H1 (cell line): ENCODE results near the gene SPRYD4. TPM values are rescaled to one million over a fixed set of nuclear protein-coding genes. Genes with fewer than 3 reads are reported as not detected.

Experiments
- CTCF ChIA-PET: fragments of 300-600 bp; sonication (Branson Sonifier 250); formaldehyde crosslinking; loops from one replicate; lab custom pipeline; 2021; ENCODE audit not compliant: partially characterized antibody; lab: Charles Lee
- POLR2A ChIA-PET: fragments of 300-600 bp; sonication (Branson Sonifier 250); formaldehyde crosslinking; loops from one replicate; lab custom pipeline; 2021; ENCODE audit warnings: inconsistent platforms; ENCODE audit not compliant: partially characterized antibody; lab: Charles Lee
- DNase-seq, 2 experiments: peaks; one replicate each; pipeline versions ENCODE4 v3.0.0 to v3.0.0-alpha.2; 2010 to 2022; ENCODE audit warnings: low spot score in 2 of 2, low read depth in 1 of 2, mixed read lengths in 1 of 2
- FAIRE-seq: peaks from 2 replicates; lab custom pipeline; 2011; peaks lifted over from hg19 to GRCh38; lab: Jason Lieb, UNC
- H2AFZ ChIP-seq: 2 replicates; pipeline ENCODE4 v1.8.1; 2012; ENCODE audit warnings: low read length, inconsistent platforms
- H2AK5ac ChIP-seq: 2 replicates; pipeline ENCODE4 v1.6.1; 2013; ENCODE audit warnings: low read depth, low read length
- H2BK120ac ChIP-seq: replicated peaks from 2 replicates; pipeline ENCODE3; 2013; ENCODE audit warnings: low read depth, low read length, inconsistent platforms
- H2BK12ac ChIP-seq: 2 replicates; pipeline ENCODE4 v1.6.1; 2013; ENCODE audit warnings: low read depth, low read length
- H2BK15ac ChIP-seq: 2 replicates; pipeline ENCODE4 v1.6.1; 2013; ENCODE audit warnings: low read length
- H2BK20ac ChIP-seq: 2 replicates; pipeline ENCODE4 v1.6.1; 2013; ENCODE audit warnings: low read length
- H2BK5ac ChIP-seq: 2 replicates; pipeline ENCODE4 v1.6.1; 2013; ENCODE audit warnings: low read depth, low read length
- H3K14ac ChIP-seq: 2 replicates; pipeline ENCODE4 v1.6.1; 2013; ENCODE audit warnings: inconsistent platforms; ENCODE audit not compliant: insufficient read length
- H3K18ac ChIP-seq: 2 replicates; pipeline ENCODE4 v1.6.1; 2013; ENCODE audit warnings: low read length; ENCODE audit errors: extremely low read depth
- H3K23ac ChIP-seq: 2 replicates; pipeline ENCODE4 v1.6.1; 2013; ENCODE audit warnings: inconsistent platforms; ENCODE audit not compliant: insufficient read length
- H3K23me2 ChIP-seq: 2 replicates; pipeline ENCODE4 v1.6.1; 2013; ENCODE audit warnings: low read depth, low read length
- H3K27ac ChIP-seq: 2 replicates; pipeline ENCODE4 v1.6.1; 2011; ENCODE audit warnings: low read depth, low read length, inconsistent platforms
- H3K27me3 ChIP-seq, 4 experiments: replicated peaks in 1 of 4; 1 replicate in 1 of 4; 2 replicates in 3 of 4; pipeline versions ENCODE4 v1.6.1 to v1.8.1; 2011 to 2013; ENCODE audit warnings: low read length in 3 of 4, mild to moderate bottlenecking in 3 of 4, inconsistent platforms in 2 of 4, mixed read lengths in 2 of 4, moderate library complexity in 1 of 4; ENCODE audit not compliant: control insufficient read depth in 3 of 4, insufficient read depth in 3 of 4; ENCODE audit errors: extremely low read depth in 1 of 4
- H3K36me3 ChIP-seq, 4 experiments: 2 replicates each; pipeline versions ENCODE4 v1.6.1 to v1.8.1; 2011 to 2013; ENCODE audit warnings: mild to moderate bottlenecking in 4 of 4, low read length in 3 of 4, moderate library complexity in 2 of 4, control low read depth in 1 of 4, inconsistent platforms in 1 of 4; ENCODE audit not compliant: insufficient read depth in 4 of 4, control insufficient read depth in 2 of 4
- H3K4ac ChIP-seq: replicated peaks from 2 replicates; pipeline ENCODE3; 2013; ENCODE audit warnings: low read length, low read depth, mixed read lengths, inconsistent platforms; ENCODE audit not compliant: insufficient read length
- H3K4me1 ChIP-seq, 4 experiments: replicated peaks in 1 of 4; 1 replicate in 1 of 4; 2 replicates in 3 of 4; pipeline versions ENCODE4 v1.6.1 to v1.8.1; 2011 to 2013; ENCODE audit warnings: low read length in 3 of 4, inconsistent platforms in 2 of 4, mixed read lengths in 1 of 4; ENCODE audit not compliant: insufficient read depth in 4 of 4, control insufficient read depth in 3 of 4
- H3K4me2 ChIP-seq, 2 experiments: 2 replicates each; pipeline versions ENCODE4 v1.6.1 to v1.8.1; 2011 to 2013; ENCODE audit warnings: low read depth in 2 of 2, low read length in 2 of 2, control low read depth in 1 of 2, inconsistent platforms in 1 of 2, mild to moderate bottlenecking in 1 of 2; ENCODE audit not compliant: insufficient read depth in 1 of 2
- H3K4me3 ChIP-seq, 4 experiments: fragments of 200-600, 300-600 bp in 1 of 4; sonication (generic), shearing (Covaris generic), sonication (Bioruptor Twin) in 1 of 4; 2 replicates each; pipeline versions ENCODE4 v1.5.1 to v1.8.1; 2011 to 2016; ENCODE audit warnings: low read length in 4 of 4, low read depth in 3 of 4, control low read depth in 2 of 4, inconsistent platforms in 2 of 4, mild to moderate bottlenecking in 2 of 4, mixed read lengths in 1 of 4, moderate library complexity in 1 of 4; ENCODE audit not compliant: insufficient read depth in 2 of 4; ENCODE audit errors: extremely low read depth in 1 of 4
- H3K56ac ChIP-seq: replicated peaks from 2 replicates; pipeline ENCODE3; 2013; ENCODE audit warnings: low read depth, mild to moderate bottlenecking, mixed read lengths, low read length, inconsistent platforms; ENCODE audit not compliant: insufficient read length
- H3K79me1 ChIP-seq: 2 replicates; pipeline ENCODE4 v1.6.1; 2013; ENCODE audit warnings: low read depth, low read length, control low read depth
- H3K79me2 ChIP-seq, 2 experiments: 2 replicates each; pipeline versions ENCODE4 v1.6.1 to v1.8.1; 2012 to 2013; ENCODE audit warnings: low read length in 2 of 2, mild to moderate bottlenecking in 2 of 2, inconsistent platforms in 1 of 2; ENCODE audit not compliant: insufficient read depth in 2 of 2, control insufficient read depth in 1 of 2
- H3K9ac ChIP-seq, 4 experiments: replicated peaks in 1 of 4; 1 replicate in 1 of 4; 2 replicates in 3 of 4; pipeline versions ENCODE4 v1.6.1 to v1.8.1; 2011 to 2013; ENCODE audit warnings: low read depth in 3 of 4, low read length in 3 of 4, control low read depth in 2 of 4, mild to moderate bottlenecking in 2 of 4, moderate library complexity in 2 of 4, inconsistent platforms in 1 of 4; ENCODE audit errors: extremely low read depth in 1 of 4
- H3K9me3 ChIP-seq, 2 experiments: 2 replicates each; pipeline versions ENCODE4 v1.6.1 to v1.8.1; 2012 to 2013; ENCODE audit warnings: mild to moderate bottlenecking in 2 of 2, moderate library complexity in 2 of 2, control low read depth in 1 of 2, inconsistent platforms in 1 of 2, low read depth in 1 of 2, low read length in 1 of 2, mixed read lengths in 1 of 2; ENCODE audit not compliant: insufficient read depth in 2 of 2
- H4K20me1 ChIP-seq, 2 experiments: replicated peaks in 1 of 2; 2 replicates each; pipeline versions ENCODE3 to v1.8.1; 2011 to 2013; ENCODE audit warnings: inconsistent platforms in 2 of 2, low read length in 2 of 2, mild to moderate bottlenecking in 1 of 2; ENCODE audit not compliant: insufficient read depth in 2 of 2, control insufficient read depth in 1 of 2
- H4K5ac ChIP-seq: 2 replicates; pipeline ENCODE4 v1.6.1; 2013; ENCODE audit warnings: low read length, low read depth, mixed read lengths, inconsistent platforms; ENCODE audit not compliant: insufficient read length
- H4K8ac ChIP-seq: 2 replicates; pipeline ENCODE4 v1.8.0; 2013; ENCODE audit warnings: mild to moderate bottlenecking, moderate library complexity, low read length, inconsistent platforms; ENCODE audit not compliant: insufficient read depth; ENCODE audit errors: extremely low read depth
- H4K91ac ChIP-seq: replicated peaks from 2 replicates; pipeline ENCODE3; 2013; ENCODE audit warnings: low read length, mixed read lengths, inconsistent platforms; ENCODE audit not compliant: insufficient read length
- ATF3 ChIP-seq: IDR thresholded peaks from 2 replicates; pipeline ENCODE4 v1.6.1; 2011; ENCODE audit warnings: low read depth, mild to moderate bottlenecking, low read length; ENCODE audit not compliant: insufficient read depth
- BACH1 ChIP-seq: IDR thresholded peaks from 2 replicates; pipeline ENCODE4 v1.6.1; 2012; ENCODE audit warnings: low read length, improper control_type of control experiment
- CBX8 ChIP-seq: fragments of 300-800, 300-1000 bp; sonication (generic); IDR thresholded peaks from 2 replicates; pipeline ENCODE4 v1.7.1; 2016; ENCODE audit warnings: low read depth, low read length, borderline replicate concordance
- EGR1 ChIP-seq: IDR thresholded peaks from 2 replicates; pipeline ENCODE4 v1.6.1; 2011; ENCODE audit warnings: low read depth, low read length, borderline replicate concordance
- KDM1A ChIP-seq: fragments of 200-600, 300-600 bp; sonication (generic); IDR thresholded peaks from 2 replicates; pipeline ENCODE4 v1.7.1; 2016; ENCODE audit warnings: mild to moderate bottlenecking, low read length, borderline replicate concordance
- KDM4A ChIP-seq: IDR thresholded peaks from one replicate; pipeline ENCODE4 v1.7.1; 2012; ENCODE audit warnings: low read depth, mild to moderate bottlenecking, moderate library complexity, low read length, inconsistent platforms; ENCODE audit not compliant: severe bottlenecking
- NANOG ChIP-seq: IDR thresholded peaks from 2 replicates; pipeline ENCODE4 v1.6.1; 2011; ENCODE audit warnings: low read length, low read depth, mild to moderate bottlenecking, inconsistent platforms; ENCODE audit not compliant: insufficient read depth, poor library complexity, severe bottlenecking
- PHF8 ChIP-seq: fragments of 200-600 bp; sonication (generic); conservative IDR thresholded peaks from 2 replicates; pipeline ENCODE4 v1.7.1; 2012; ENCODE audit warnings: low read depth, mild to moderate bottlenecking, inconsistent platforms, low read length, moderate library complexity
- RFX5 ChIP-seq: IDR thresholded peaks from 2 replicates; pipeline ENCODE4 v1.6.1; 2011; ENCODE audit warnings: low read depth, low read length, improper control_type of control experiment, borderline replicate concordance
- SIN3A ChIP-seq, 2 experiments: IDR thresholded peaks in 1 of 2; conservative IDR thresholded peaks in 1 of 2; 2 replicates each; pipeline ENCODE4 v1.6.1; 2011 to 2012; ENCODE audit warnings: low read length in 2 of 2, improper control_type of control experiment in 1 of 2, low read depth in 1 of 2, mild to moderate bottlenecking in 1 of 2
- WGBS, 2 experiments: shearing (Covaris generic) in 1 of 2; methylation state at CpG; one replicate each; pipeline versions ENCODE4 v1.1.6 to v1.1.7; 2013 to 2015; ENCODE audit warnings: low lambda C conversion rate in 2 of 2, mixed read lengths in 2 of 2, inconsistent platforms in 1 of 2, low coverage in 1 of 2, missing lambda C conversion rate in 1 of 2; ENCODE audit not compliant: insufficient replicate concordance in 2 of 2, insufficient coverage in 1 of 2, insufficient read length in 1 of 2; ENCODE audit errors: extremely low coverage in 1 of 2, missing lambda C conversion rate in 1 of 2; 5-methylcytosine and 5-hydroxymethylcytosine counted together
- polyA plus RNA-seq, 7 experiments: library from polyadenylated mRNA; depleted of rRNA in 3 of 7; stranded (reverse) in 5 of 7; unstranded in 2 of 7; fragments of >200 nt in 5 of 7; fragments of 200-250 nt in 2 of 7; gene quantifications; 1 replicate in 5 of 7; 2 replicates in 1 of 7; 4 replicates in 1 of 7; pipeline versions ENCODE4 v1.2.1 to v1.2.3, GENCODE V29; 2011 to 2013; ENCODE audit warnings: missing spikeins in 2 of 7, mixed read lengths in 2 of 7
- total RNA-seq: library from RNA; stranded (reverse); fragmentation: NEBNext Ultra II Directional; extraction: Animal tissue kit (Norgen Biotek cat#: 25700); gene quantifications from 2 replicates; pipeline ENCODE4 v1.2.1, GENCODE V29; 2021

The SPRYD4 gene
- total and polyA plus RNA-seq, 2 of the 8 experiments (the other 6 are each of a cell fraction or from before 2014, with no cell fraction given), result 4.3 to 5.3 TPM

GRCh38 chr12:56521590-56522371 lies 53.4 kb downstream of the SPRYD4 start, which contains the start of gene RBMS2:
TSS of gene RBMS2 (plus strand) at chr12:56521820. CDS start at chr12:56522024, 204 bp downstream.
- Histone ChIP-seq H3K23ac (no peak within 1 kb of the TSS), H2BK5ac (peak within 1 kb of the TSS; percentile 38; the same call in 1 of the 2 replicates), H3K23me2 (peaks cover 5% of the 10 kb centered on the region; the same call in 1 of the 2 replicates), H3K27ac (no peak within 1 kb of the TSS), H4K8ac (no peak within 1 kb of the TSS), H3K4me1 (peaks cover under 1 to 2% (median 2%) of the 10 kb centered on the region in 4 experiments; a peak in 5 of 7 replicates), H4K91ac (no peak within 1 kb of the TSS), H3K79me2 (peaks cover 0 to 11% of the 10 kb centered on the region in 2 experiments; a peak in 2 of 4 replicates), H2AFZ (peak within 1 kb of the TSS; percentile 95), H3K56ac (peak within 1 kb of the TSS; percentile 62), H3K79me1 (no peaks in the 10 kb centered on the region), H2BK20ac (no peak within 1 kb of the TSS), H3K18ac (no peak within 1 kb of the TSS), H4K5ac (no peak within 1 kb of the TSS), H2BK12ac (peak within 1 kb of the TSS; percentile 44), H2AK5ac (peak within 1 kb of the TSS; percentile 42; the same call in 1 of the 2 replicates), H3K9me3 (no peaks in the 10 kb centered on the region), H3K4ac (no peak within 1 kb of the TSS), H2BK15ac (no peak within 1 kb of the TSS), H3K9ac (peak within 1 kb of the TSS; percentile 5 to 74 (median 44); a peak in 4 of 7 replicates), H3K14ac (no peak within 1 kb of the TSS), H2BK120ac (no peak within 1 kb of the TSS), H3K4me3 (peak within 1 kb of the TSS; percentile 53 to 84 (median 65)), H3K4me2 (peak within 1 kb of the TSS; percentile 78 to 92), H4K20me1 (no peaks in the 10 kb centered on the region), H3K27me3 (no peaks in the 10 kb centered on the region), H3K36me3 (no peaks in the 10 kb centered on the region)
- POLR2A ChIA-PET, result interaction anchor here (0.7 to 1.7 kb wide), 12 partner anchors 9 to 207 kb away, joined by 3 to 7 read pairs (median 4); partner anchors contain the start of genes GLS2 and IL23A
- peak; percentile 96 for FAIRE-seq
- CTCF ChIA-PET, result interaction anchor here (0.5 to 16.9 kb wide), 20 partner anchors 8 to 713 kb away, joined by 3 to 279 read pairs (median 4); no protein-coding TSS in a partner anchor
- 6% methylated on average over 13 of the region's 15 CpGs; no CpG with 5 or more reads in 1 of the 2 experiments for WGBS, 2 experiments
- peak in 1 of 2 experiments; percentile 73 for DNase-seq
- TF ChIP-seq EGR1 (peak; percentile 48; the same call in 1 of the 2 replicates), BACH1 (no peak), RFX5 (no peak), ATF3 (no peak), SIN3A (conservative IDR thresholded peaks at IDR 0.05 in 1 of 2, IDR thresholded peaks at IDR 0.05 in 1 of 2; ENCODE audit: low read depth in 1 of 2, low read length in 2 of 2) (peak in 1 of 2 experiments; percentile 78; a peak in 1 of 4 replicates), CBX8 (no peak), NANOG (no peak), KDM4A (no peak), PHF8 (no peak), KDM1A (peak; percentile 88; the same call in 1 of the 2 replicates)
